ENCODE measurements around the gene HLA-DOB.

- TF ChIP-seq CTCF (IDR thresholded peaks at IDR 0.05), result no peak
- TF ChIP-seq ZFX (IDR thresholded peaks at IDR 0.05; ENCODE audit: borderline replicate concordance), result no peak
Measured at GRCh38 chr6:32764048-32764447, 52.8 kb downstream of the HLA-DOB start.
